NCI-H526 treated with DMSO at 0.1 percent for 48 hours (cell line): ENCODE data around the gene LRRC1.

Experiments
- DNase-seq: peaks from one replicate; lab custom pipeline; 2025; lab: John Stamatoyannopoulos, UW

Gene LRRC1

DNA sequence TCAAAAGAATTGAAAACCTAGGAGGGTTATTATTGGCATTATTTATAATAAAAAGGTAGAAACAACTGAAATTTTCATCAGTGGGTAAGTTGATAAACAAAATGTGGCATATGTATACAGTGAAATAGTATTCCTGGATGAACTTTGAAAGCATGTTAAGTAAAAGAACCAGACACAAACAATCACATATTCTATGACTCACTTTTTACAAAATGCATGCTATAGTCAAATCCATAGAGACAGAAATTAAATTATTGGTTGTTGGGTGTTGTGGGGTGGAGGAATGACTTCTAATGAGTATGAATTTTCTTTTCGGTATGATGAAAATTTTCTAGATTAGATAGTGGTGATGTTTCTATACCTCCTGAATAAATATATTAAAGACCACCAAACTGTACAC, 94.6 kb downstream of the LRRC1 start:
- DNase-seq = no peak

DNA sequence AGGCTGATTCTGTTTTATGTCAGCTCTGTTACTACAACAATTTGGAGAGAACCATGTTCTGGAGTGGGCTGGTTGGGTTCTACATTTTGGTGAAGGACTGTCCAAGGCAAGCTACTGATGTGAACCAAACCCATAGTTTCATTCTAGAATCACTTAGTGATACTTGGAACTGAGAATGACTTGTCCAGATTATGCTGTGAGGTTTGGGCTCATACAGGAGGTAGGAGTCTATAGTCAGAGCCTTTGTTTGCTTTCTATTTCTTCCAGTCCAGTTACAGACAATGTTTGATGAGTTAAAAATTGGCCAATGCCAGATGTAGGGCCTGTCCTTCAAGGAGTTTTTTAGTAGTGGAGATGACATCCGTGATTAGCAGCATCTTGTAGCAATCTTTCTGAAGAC, 97.9 kb downstream of the LRRC1 start:
- no peak for DNase-seq

DNA sequence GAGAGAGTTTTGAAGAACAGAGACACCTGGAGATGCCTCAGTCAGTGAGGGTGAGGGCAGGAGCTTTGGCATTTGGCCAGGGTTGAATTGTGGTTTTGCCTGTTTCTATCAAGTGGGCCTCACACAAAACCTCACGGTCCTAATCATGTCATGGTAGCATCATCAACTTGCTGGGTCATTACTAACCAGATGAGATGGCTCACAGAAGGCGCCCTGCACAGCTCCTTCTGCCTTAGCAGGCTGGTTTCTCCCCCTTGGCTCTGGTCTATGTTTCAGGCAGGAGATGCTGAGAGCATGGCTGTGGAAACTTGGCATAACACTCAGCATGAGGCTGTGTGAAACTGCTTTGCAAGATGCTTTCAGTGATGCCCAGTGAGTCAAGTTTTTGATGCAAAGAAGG, 99.3 kb downstream of the LRRC1 start:
- DNase-seq = no peak

DNA sequence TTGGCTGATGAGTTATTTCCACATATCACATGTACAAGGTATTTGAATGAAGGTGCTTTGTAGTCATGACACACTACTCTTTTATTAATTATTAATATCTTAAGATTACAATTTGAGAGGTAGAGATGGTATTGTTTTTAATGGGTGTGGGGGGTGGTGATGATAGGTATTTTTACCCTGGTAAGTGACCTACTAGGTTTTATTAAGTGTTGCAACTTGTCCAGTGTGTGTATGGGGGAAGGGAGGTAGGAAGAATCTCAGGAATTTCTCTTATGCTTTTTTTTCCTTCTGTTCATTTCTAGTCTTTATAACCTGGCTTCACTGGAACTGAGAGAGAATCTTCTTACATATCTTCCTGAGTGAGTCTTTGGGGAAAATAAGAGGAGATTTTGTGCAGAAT, 101.4 kb downstream of the LRRC1 start:
- no peak for DNase-seq

DNA sequence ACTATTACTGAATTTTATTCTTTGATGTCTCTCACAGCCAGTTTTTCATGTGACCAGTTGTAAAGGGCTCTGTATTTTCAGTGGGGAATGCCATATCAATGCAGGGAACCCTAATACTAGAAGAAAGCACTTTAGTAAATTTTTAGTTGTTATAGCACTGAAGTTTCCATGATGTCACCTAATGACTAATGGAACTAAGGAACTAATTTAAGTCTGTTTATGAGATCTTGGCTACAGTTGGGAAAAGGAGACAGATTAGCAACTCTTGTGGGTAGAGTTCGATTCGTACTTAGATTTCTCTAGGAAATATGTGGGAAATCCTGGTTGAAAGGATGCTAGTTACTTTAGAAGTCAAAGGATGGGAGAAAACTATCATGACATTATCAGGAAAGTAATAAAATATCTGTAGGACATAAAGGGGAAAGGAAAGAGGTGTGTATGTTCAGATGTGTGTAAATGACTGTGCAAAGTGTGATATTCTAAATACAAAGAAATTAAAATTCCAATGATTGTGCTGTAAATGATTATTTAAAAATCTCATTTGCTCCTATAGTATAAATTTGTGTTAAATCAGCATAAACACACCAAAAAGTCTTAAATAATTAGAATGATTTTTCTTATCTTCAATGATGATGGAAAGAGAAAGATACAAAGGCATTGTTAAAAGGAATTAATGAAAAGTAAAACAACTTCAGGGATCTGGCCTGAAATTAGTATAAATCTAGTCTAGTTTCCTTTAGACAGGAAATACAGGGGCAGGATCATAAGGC, 103.4 kb downstream of the LRRC1 start:
- no peak for DNase-seq

DNA sequence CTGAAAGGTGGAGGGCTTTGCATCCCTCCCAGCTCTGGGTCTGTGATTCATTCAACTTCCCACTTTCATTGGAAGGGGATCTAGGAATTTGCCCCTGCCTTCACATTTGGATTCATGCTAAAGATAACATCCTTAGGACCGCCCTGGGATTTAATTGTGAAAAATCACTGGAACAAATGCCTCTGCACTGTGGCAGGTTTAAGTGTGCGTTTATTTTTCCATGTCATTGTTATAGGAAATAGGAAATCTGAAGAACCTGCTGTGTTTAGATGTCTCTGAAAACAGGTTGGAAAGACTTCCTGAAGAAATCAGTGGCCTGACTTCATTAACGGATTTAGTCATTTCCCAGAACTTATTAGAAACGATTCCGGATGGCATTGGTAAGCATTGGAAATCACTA, 104.7 kb downstream of the LRRC1 start:
- no peak for DNase-seq

DNA sequence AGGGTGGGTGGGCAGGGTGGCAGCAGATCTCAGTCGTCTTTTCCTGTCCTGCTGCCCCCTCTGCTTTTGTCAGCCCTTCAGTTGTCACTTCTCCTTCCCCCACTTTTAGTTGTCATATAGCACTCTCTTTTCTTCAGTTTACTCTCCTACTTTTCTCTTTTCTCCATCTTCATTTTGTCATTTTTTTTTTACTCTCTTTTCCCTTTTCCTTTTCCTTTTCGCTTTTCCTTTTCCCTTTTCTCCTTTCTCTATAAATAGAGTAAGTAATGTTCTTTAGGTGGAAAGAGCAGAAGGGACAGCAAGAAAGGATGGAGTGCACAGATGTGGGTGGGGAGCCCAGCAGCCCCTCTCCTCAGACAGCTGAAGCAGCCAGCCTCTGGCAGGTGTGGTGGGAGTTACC, 108.6 kb downstream of the LRRC1 start:
- no peak for DNase-seq

DNA sequence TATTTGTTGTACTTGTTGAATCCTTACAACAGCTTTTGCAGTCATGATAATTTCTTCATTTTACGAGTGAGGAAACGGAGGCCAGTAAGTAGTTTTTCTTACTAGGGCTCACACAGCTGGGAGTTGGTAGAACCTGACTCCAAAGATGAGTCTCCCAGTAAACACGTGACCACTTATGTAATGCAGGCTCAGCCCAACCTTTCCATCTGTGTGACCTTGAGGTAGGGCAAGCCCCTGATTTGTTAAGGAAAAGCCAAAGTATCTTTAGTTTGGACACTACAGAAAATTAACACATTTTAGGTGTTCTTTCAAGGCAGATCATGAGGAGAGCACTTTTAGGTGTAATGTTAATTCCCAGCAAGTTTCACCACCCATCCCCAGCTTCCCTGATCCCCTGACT, 111.3 kb downstream of the LRRC1 start:
- no peak for DNase-seq

DNA sequence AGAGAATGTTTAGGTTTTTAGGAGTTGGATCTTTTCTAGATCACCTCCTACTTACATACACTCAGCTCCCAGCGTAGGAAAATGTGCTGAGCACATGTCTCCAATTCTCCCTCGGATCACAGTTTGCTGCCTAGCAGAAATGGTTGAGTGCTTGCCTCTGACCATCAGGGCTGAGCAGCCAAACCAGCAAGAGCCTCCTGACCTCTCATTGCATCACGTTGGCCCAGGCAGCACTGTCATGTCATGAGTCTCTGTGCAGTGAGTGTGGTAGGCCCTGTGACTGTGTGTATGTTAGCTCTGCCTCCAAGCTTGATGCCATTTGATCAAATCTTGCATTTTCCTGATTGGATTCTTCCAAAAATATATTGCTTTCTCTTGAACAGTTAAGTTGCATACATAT, 112.0 kb downstream of the LRRC1 start:
- no peak for DNase-seq

DNA sequence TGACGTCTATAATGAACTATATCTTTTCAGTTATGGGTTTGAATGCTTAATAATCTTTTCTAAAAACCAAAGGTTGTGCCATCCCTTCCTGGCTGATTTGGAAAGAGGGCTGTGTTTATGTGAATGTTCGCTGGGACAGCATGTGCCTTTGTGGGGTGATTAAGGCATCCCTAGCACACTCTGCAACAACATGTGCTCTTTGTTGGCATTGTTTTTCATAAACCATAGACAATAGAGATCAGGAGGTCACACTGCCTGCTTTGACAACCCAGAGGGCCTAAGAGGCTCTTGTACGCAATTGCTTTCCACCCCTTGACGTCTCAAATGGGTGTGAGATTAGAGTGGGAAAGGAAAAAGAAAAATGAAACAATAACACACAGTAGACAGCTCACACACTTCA, 116.0 kb downstream of the LRRC1 start:
- DNase-seq = no peak

DNA sequence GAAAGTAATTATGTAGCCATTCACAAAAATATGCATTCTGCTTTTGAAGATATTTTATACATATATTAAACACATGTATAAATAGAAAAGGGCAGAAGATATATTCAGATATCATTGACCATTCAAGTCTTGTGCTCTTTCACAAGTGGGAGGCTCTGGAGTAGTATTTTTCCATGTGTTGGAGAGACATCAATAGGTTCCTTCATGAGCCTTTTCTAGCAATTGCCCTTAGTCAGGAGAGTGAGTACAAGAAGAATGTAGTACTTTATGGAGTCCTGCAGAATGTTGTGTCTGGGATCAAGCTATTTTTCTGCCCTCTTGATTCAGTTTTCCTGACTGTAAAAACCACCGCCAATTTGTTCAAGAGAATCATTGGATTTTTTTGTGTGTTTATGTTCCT, 117.9 kb downstream of the LRRC1 start:
- DNase-seq = no peak

DNA sequence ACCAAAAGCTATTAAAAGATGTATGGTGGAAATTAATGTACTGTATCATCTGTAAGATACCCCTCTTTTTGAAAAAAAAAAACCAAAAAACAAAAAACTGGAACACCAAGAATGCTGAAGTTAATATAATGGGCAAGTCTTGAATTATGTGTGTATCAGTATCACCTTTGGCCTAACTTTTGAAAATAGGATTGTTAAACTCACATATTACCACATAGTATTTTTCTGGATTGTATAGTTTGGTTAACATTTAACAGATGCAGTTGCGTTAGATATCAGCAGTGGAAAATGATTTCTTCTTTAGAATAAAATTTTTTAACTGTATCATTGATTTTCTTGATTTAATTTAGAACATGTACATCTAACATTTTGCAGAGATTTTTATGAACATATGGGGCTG, 118.5 kb downstream of the LRRC1 start:
- DNase-seq = no peak

DNA sequence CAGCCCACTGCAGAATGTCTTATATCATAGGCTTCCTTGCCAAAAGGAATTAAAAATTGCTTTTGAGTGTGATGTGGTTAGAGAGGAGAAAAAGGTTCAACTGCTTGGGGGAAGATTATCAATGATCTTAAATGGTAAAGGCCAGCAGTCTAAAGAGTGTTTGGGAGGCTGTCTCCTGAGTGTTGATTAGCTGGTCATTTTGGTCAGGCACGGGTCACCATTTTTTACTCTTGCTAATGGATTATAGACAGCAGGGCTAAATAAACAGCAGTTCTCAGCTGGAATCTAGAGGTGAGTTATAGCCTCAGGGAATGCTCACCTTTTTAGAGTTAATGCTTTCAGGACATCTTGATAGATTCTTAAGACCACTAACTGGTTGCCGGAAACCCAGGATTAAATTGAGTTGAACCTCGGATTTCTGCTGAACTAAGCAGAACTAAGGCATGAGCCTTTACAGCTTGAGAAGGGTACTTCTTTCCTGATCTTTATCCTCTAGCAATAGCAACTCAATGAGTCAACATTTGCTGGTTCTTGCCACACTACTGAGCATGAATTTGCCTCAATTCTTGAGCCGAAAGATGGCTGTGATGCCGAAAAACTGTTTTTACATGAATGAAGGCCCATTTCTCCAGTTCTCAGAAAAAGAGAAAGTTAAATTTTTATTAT, 120.4 kb downstream of the LRRC1 start:
- DNase-seq = no peak

DNA sequence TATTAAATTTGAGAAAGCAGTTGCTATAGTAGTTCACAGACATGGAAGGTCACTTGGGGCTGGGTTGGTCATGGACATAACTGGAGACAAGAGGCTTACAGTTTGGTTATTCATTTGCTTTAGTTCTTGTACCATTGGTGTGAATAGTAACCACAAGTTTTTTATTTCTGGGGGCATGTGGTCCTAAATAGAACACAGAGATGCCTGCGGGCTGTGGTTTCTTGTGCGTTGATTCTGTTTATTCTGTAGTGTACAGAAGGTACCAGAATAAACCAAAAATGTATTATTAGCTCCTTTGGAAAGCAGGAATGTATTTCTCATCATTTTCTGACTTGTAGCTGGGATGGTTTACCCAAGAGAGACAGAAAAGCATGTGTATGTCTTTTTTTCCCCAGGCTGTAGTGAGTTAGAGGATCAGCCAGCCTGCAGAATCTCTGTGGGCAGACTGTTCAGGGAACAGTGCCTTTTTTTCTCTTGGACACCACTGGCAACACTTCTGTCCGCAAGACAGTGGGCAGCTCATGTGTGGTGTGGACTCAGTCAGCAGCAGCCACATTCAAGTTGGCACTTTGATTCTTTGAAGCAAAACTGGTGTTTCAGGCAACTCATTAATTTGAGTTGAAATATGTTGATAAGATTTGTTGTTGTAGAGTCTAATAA, 122.1 kb downstream of the LRRC1 start:
- no peak for DNase-seq

DNA sequence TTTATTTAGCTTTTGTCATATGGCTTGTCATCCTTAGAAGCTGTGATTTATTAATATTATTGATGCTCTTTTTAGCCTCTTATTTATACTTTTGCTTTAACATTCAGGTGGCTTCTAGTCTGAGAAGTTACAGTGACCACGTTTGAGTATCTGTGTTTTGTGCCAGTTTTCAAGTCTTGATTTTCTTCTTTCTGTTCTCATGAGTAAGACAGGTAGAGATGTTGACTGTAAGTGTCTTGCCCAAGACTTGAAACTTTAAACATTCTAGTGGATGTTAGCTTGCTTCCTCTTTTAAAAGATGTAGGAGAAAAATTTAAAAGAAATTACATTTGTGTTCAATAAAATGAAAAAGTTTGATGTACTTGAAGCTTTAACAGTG, 122.6 kb downstream of the LRRC1 start:
- DNase-seq = no peak

DNA sequence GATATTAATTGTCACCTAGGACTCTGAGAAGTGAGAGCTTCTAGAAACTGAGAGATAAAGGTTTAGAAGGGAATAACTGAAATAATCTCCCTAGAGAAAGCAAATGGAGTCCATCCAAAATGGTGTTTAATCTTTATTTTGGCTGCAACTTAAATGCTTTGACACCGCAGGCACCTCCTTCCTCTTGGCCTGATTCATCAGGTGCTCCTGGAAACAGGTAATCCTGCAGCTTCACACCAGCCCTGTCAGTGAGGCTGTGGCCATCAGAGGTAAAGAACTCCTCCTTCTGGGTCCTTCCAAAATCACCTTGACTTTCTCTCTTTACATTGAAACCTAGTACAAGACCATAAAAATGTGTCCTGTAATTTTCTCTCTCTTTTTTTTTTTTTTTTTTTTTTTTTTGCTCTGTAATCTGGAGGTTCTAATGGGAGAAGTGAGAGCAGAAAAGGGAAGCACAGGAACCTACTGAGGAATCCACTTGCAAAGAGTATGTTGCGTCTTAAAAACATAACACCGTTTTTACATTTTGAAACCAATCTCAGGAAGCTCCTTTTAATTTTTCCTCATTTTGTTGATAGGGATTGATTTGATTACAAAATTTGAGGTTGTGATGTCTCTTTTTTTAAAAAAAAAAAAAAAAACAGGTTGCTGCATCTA, 124.2 kb downstream of the LRRC1 start:
- no peak for DNase-seq

DNA sequence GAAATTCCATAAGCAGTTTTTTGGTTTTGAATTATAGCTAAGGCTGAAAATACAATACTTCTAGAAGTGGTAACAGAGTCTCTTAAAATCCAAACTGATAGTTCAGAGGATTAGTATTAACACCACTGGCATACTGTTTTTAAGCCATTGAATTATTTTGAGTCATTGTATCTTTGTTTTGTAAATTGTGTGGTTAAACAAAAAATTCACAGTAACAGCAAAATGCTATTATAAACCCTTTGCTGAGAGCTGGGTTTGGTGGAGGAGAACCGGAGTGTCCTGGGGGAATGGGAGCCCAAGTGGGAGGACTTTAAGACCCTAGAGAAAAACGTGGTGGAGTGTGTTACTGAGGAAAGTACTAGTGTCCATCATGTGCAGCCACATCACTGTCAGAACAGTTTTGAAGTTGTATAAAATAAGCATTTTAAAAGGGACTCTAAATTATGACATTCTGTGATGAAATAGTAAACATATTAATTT, 125.1 kb downstream of the LRRC1 start:
- DNase-seq = no peak

DNA sequence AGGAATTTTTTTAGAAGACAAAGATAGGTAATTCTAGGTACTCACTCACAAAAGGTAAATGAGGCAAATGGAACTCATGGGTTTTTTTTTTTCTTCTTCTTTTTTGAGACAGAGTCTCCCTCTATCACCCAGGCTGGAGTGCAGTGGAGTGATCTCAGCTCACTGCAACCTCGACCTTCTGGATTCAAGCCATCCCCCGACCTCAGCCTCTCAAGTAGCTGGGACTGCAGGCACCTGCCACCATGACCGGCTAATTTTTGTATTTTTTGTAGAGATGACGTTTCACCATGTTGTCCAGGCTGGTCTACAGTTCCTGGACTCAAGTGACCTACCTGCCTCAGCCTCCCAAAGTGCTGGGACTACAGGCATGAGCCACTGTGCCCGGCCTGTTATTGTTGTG, 126.1 kb downstream of the LRRC1 start:
- no peak for DNase-seq

DNA sequence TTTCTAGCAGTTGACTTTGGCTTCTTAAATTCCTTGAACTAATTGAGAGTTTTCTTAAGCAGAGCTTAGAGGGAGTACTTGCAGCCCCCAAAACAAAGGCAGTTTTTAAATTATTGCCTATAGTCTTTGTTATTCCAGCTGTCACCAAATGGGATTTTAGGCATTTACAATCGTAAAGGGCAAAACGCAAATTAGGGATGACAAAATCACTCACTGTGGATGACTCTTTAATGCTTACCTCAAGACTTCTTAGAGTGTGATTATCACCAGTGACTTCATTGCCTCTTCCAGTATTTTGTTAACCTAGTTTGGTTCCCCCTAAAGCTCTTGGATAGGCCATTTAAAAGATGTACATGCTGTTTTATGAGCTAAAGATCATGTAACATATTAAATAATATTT, 126.8 kb downstream of the LRRC1 start:
- DNase-seq = no peak

DNA sequence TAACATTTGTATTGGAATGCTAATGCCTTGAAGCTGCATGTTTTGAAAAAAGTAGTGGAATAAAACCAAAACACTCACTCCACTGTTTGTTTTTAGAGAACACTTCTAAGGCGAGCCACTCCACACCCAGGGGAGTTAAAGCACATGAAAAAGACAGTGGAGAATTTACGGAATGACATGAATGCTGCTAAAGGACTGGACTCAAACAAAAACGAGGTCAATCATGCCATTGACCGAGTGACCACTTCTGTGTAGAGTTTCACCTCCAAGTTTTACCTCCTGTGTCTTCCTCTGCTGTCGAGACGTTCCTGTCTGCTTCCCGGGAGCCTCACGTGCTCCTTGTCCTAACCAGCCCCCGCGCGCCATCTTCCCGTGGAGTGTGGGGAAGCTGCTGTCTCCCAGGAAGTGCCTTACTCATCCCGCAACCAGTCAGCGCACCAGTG, 127.8 kb downstream of the LRRC1 start:
- no peak for DNase-seq

DNA sequence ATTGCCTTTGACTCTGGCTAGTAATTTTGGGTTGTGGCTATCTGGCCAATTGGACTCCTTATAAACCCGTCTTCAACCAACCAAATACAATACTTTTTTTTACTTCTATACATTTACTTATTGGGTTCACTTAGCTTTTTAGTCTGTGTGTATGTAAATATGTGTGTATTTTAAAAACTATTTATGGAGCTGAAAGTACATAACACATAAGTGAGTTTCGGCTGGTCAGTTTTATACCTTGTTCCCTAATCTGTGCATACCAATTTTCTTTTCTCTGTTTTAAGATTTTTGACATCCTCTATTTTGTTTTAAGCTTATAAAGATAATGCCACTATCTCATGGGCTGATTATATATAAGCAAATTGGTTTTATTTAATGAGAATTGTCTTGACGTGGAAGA, 129.5 kb downstream of the LRRC1 start:
- DNase-seq = no peak

DNA sequence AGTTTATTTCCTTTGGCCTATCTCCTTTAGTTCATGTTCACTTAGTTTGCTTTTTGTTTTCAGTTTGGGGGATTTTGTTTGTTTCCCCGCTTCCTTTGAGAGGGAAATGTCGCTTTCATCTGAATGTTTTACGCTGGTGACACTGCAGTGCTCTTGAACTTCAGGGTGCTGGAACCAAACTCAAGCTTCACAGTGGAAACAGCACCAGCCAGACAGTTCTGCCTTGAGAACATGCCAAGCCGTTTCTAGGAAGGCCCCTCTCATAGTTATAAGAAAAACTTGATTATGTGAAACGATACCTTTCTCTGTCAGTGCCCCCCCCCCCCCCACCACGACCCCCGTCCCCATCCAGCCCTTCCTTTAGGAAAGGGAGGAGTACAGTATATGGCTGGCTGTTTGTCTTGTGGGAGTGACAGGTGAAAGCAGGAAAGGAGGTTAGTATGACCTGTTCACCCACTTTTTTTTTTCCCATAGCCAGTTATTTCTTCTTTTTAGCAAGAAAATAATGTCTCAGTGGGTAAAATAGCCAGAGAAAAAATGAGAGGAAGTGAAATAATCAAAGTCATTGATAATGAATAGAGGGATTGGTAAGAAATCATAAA, 130.1 kb downstream of the LRRC1 start:
- no peak for DNase-seq
